Psoas muscle (tissue), 8 donors: ENCODE measurements around the gene RAB12. TPM values are rescaled to one million over a fixed set of nuclear protein-coding genes. Genes with fewer than 3 reads are reported as not detected.

Source experiments
- ATAC-seq, 4 donors: fragments of 200-7000 bp; cut with Tn5 transposase; one replicate each; pipeline ENCODE4 v1.9.1; 2020; ENCODE audit warnings: moderate library complexity in 3 of 4, mild to moderate bottlenecking in 2 of 4
- DNase-seq, 2 donors: peaks; one replicate each; pipeline ENCODE4 v3.0.0-alpha.2; 2020
- H3K27ac ChIP-seq: fragments of 200-600 bp; one replicate; pipeline ENCODE4 v1.8.0; 2022
- H3K27me3 ChIP-seq, 3 donors: fragments of 200-600 bp in 1 of 3; one replicate each; pipeline versions ENCODE4 v1.6.1 to v1.8.0; 2013 to 2022; ENCODE audit warnings: low read length in 2 of 3, mild to moderate bottlenecking in 2 of 3, moderate library complexity in 1 of 3; ENCODE audit not compliant: insufficient read depth in 3 of 3
- H3K36me3 ChIP-seq, 2 donors: fragments of 200-600 bp in 1 of 2; one replicate each; pipeline versions ENCODE4 v1.6.1 to v1.8.0; 2013 to 2022; ENCODE audit warnings: low read depth in 1 of 2, mild to moderate bottlenecking in 1 of 2, moderate library complexity in 1 of 2; ENCODE audit not compliant: insufficient read depth in 1 of 2
- H3K4me1 ChIP-seq: fragments of 200-600 bp; one replicate; pipeline ENCODE4 v1.8.0; 2022
- H3K4me3 ChIP-seq: fragments of 200-600 bp; one replicate; pipeline ENCODE4 v1.8.0; 2022; ENCODE audit warnings: mild to moderate bottlenecking
- H3K9me3 ChIP-seq: fragments of 200-600 bp; one replicate; pipeline ENCODE4 v1.8.0; 2022
- WGBS, 3 donors: extraction: QIAGEN DNeasy Blood & Tissue Kit; methylation state at CpG; one replicate each; pipeline versions ENCODE4 v1.1.6 to v1.1.7; 2013; 5-methylcytosine and 5-hydroxymethylcytosine counted together
- intact Hi-C, 2 donors: fragments of 100-400 bp; cut with DNase I; formaldehyde crosslinking; loops; one replicate each; pipeline versions ENCODE4 v1.11.0 to v1.14.2; 2022
- long read RNA-seq, 2 donors: library from polyadenylated mRNA; unstranded; transcript quantifications; one replicate each; pipeline ENCODE4 v2.0.0, GENCODE V29; 2021
- polyA plus RNA-seq, 3 donors: library from polyadenylated mRNA; stranded (reverse); fragments of 200-250 nt; gene quantifications; one replicate each; pipeline ENCODE4 v1.2.3, GENCODE V29; 2013
- total RNA-seq, 4 donors: library from RNA; stranded (reverse); fragmentation: NEBNext Ultra II Directional in 2 of 4; extraction: Animal tissue kit (Norgen Biotek cat#: 25700) in 2 of 4; gene quantifications; one replicate each; pipeline versions ENCODE4 v1.2.1 to v1.2.4, GENCODE V29; 2021 to 2023
- TF ChIP-seq, protein P1 (sequence below): fragments of 200-600 bp; IDR thresholded peaks from one replicate; pipeline ENCODE4 v1.8.0; 2022; ENCODE audit warnings: antibody characterized with exemption
- donor health status: healthy with polysubstance abuse.
- donor health status: DM: no; HTN: no; CAD: no; lungs with moderate emphysema.
- donor health status: Bipolar disorder and iron deficiency.
- donor health status: healthy.
- donor health status: DM: yes; HTN: yes; CAD: no.
- donor health status: DM: no; HTN: no; CAD: no.
- donor health status: DM: no; HTN: no; CAD: no.
- donor health status: DM: yes; HTN: yes; CAD: no.

Gene RAB12
- total RNA-seq: 100 to 1,000 TPM in 3 of 4 donors, 10 to 100 TPM in 1; 91.4 to 145 (median 115) TPM
- polyA plus RNA-seq: 100 to 1,000 TPM in 2 of 3 donors, 10 to 100 TPM in 1; 49.0 to 239 (median 111) TPM
- long read RNA-seq, donor 1, transcript RAB12-203 (6 exons, 2,145 nt): major isoform, 80 of 83 reads
- long read RNA-seq, donor 1, partial matches to known transcripts: 3 of 83 reads
- long read RNA-seq, donor 1, other reads (novel, unspliced or antisense): 0 of 83 reads
- long read RNA-seq, donor 2, transcript RAB12-203 (6 exons, 2,145 nt): major isoform, 124 of 130 reads
- long read RNA-seq, donor 2, partial matches to known transcripts: 0 of 130 reads
- long read RNA-seq, donor 2, other reads (novel, unspliced or antisense): 6 of 130 reads

GRCh38 chr18:8608795-8609658 is at the start of gene RAB12:
Gene RAB12 (plus strand): TSS chr18:8609437. CDS start chr18:8609440, 3 bp downstream.
- H3K4me3 ChIP-seq: peak within 1 kb of the TSS; percentile 95
- ATAC-seq: peak; percentile 85 to 90 (median 89)
- H3K4me1 ChIP-seq: peaks cover 39% of the 10 kb centered on the region
- intact Hi-C loops: no loop called here
- 0 to 1% (median 1%) methylated on average over 29 to 88 of the region's 95 CpGs for WGBS, 3 donors
- H3K27ac ChIP-seq: peak within 1 kb of the TSS; percentile 94
- TF ChIP-seq, protein P1, sequence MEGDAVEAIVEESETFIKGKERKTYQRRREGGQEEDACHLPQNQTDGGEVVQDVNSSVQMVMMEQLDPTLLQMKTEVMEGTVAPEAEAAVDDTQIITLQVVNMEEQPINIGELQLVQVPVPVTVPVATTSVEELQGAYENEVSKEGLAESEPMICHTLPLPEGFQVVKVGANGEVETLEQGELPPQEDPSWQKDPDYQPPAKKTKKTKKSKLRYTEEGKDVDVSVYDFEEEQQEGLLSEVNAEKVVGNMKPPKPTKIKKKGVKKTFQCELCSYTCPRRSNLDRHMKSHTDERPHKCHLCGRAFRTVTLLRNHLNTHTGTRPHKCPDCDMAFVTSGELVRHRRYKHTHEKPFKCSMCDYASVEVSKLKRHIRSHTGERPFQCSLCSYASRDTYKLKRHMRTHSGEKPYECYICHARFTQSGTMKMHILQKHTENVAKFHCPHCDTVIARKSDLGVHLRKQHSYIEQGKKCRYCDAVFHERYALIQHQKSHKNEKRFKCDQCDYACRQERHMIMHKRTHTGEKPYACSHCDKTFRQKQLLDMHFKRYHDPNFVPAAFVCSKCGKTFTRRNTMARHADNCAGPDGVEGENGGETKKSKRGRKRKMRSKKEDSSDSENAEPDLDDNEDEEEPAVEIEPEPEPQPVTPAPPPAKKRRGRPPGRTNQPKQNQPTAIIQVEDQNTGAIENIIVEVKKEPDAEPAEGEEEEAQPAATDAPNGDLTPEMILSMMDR: peak; percentile 95
- DNase-seq: peak; percentile 92 to 95
- H3K9me3 ChIP-seq: no peaks in the 10 kb centered on the region
- H3K36me3 ChIP-seq: peaks cover 0 to 4% of the 10 kb centered on the region in 2 donors
- H3K27me3 ChIP-seq: no peaks in the 10 kb centered on the region

GRCh38 chr18:8559612-8560186 is 49.5 kb upstream of the RAB12 start:
- no peak for DNase-seq
- TF ChIP-seq, protein P1: no peak
- H3K27ac ChIP-seq: no peak overlapping the region
- H3K4me1 ChIP-seq: peaks cover 14% of the 10 kb centered on the region
- no peaks in the 10 kb centered on the region for H3K27me3 ChIP-seq
- H3K9me3 ChIP-seq: no peaks in the 10 kb centered on the region
- no peaks in the 10 kb centered on the region for H3K36me3 ChIP-seq
- 62 to 73% (median 63%) methylated on average over 4 of the region's 4 CpGs for WGBS, 3 donors
- ATAC-seq: no peak
- H3K4me3 ChIP-seq: no peak overlapping the region
- intact Hi-C loops: no loop called here

DNA sequence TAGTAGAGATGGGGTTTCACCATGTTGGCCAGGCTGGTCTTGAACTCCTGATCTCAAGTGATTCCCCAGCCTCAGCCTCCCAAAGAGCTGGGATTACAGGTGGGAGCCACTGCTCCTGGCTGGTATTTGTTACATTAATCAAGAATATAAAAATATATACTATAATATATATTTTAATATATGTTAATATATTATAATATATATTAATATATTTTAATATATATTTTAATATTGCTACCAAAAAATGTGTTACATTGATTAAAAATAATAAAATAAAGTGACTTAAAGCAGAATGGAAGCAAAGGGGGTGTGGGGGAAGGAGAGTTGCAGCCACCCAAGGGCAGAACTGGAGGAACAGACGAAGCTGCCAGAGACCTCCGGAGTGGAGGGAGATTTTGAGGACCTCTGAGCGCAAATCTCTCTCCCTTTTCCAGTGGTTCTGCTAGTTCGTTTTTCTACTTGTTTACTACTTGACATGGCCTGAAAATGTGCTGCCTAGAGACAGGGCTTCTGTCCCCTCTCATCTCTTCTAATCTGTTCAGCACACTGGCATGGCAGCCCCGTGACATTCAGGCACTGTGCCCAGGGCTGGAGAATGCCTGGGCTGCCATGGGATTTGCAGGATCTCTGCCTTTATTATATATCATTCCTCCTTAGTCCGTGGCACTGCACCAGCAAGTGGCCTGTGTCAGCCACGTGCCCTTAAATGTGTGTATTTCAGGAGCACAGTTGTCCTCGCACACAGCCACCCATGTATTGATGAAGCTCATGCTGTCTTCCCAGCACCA is 47.9 kb upstream of the RAB12 start:
- no peaks in the 10 kb centered on the region for H3K36me3 ChIP-seq
- H3K4me3 ChIP-seq: no peak overlapping the region
- TF ChIP-seq, protein P1: no peak
- no peaks in the 10 kb centered on the region for H3K9me3 ChIP-seq
- 32 to 36% (median 33%) methylated on average over 8 of the region's 8 CpGs for WGBS, 3 donors
- intact Hi-C loops: no loop called here
- peaks cover 14% of the 10 kb centered on the region for H3K4me1 ChIP-seq
- ATAC-seq: peak; percentile 54 to 95 (median 73)
- peak in 1 of 2 donors; percentile 70 for DNase-seq
- H3K27ac ChIP-seq: no peak overlapping the region
- H3K27me3 ChIP-seq: no peaks in the 10 kb centered on the region

- Histone ChIP-seq H3K36me3 (no peaks in the 10 kb centered on the region), H3K4me3 (no peak overlapping the region), H3K9me3 (no peaks in the 10 kb centered on the region), H3K27me3 (no peaks in the 10 kb centered on the region), H3K27ac (no peak overlapping the region), H3K4me1 (peaks cover 14% of the 10 kb centered on the region)
- TF ChIP-seq, protein P1: no peak
- whole genome bisulfite sequencing, 3 donors: 59 to 73% (median 60%) methylated on average over 6 of the region's 6 CpGs
- DNase-seq (no peak), ATAC-seq (peak in 3 of 4 donors; percentile 51 to 70 (median 51))
- intact Hi-C loops: no loop called here
Measured at GRCh38 chr18:8562070-8562469, 47.2 kb upstream of the RAB12 start.
